Measurements from ENCODE around the gene MGAT4B.
A peak's percentile ranks its signal among the peaks of the same experiment; 100 is the strongest.

MGAT4B gene

GRCh38 chr5:179825655-179826182 lies 19.1 kb upstream of the MGAT4B start:
- DNase-seq (ENCODE audit: low spot score) = peak; percentile 8

- no peak for DNase-seq (ENCODE audit: low spot score)
Measured at GRCh38 chr5:179824745-179825112, 18.1 kb upstream of the MGAT4B start.

- peak; percentile 9 for DNase-seq (ENCODE audit: low spot score)
Measured at GRCh38 chr5:179823937-179824744, 17.5 kb upstream of the MGAT4B start.

GRCh38 chr5:179822444-179822990 lies 15.9 kb upstream of the MGAT4B start:
- DNase-seq (ENCODE audit: low spot score) = peak; percentile 43

GRCh38 chr5:179822059-179822432 lies 15.4 kb upstream of the MGAT4B start:
- no peak for DNase-seq (ENCODE audit: low spot score)

GRCh38 chr5:179821298-179822058 lies 14.8 kb upstream of the MGAT4B start:
- DNase-seq (ENCODE audit: low spot score) = peak; percentile 95

- peak; percentile 87 for DNase-seq (ENCODE audit: low spot score)
Measured at GRCh38 chr5:179820483-179821297, 14.0 kb upstream of the MGAT4B start, which contains the start of gene SQSTM1. Gene SQSTM1 (plus strand): TSS chr5:179820905. CDS start chr5:179820937, 32 bp downstream.

GRCh38 chr5:179820127-179820482 lies 13.4 kb upstream of the MGAT4B start:
- DNase-seq (ENCODE audit: low spot score) = no peak

GRCh38 chr5:179819296-179820126 lies 12.8 kb upstream of the MGAT4B start:
- peak; percentile 70 for DNase-seq (ENCODE audit: low spot score)

- peak; percentile 82 for DNase-seq (ENCODE audit: low spot score)
Measured at GRCh38 chr5:179818746-179819295, 12.2 kb upstream of the MGAT4B start.

- peak; percentile 27 for DNase-seq (ENCODE audit: low spot score)
Measured at GRCh38 chr5:179817890-179818745, 11.5 kb upstream of the MGAT4B start.

GRCh38 chr5:179817470-179817840 lies 10.8 kb upstream of the MGAT4B start:
- DNase-seq (ENCODE audit: low spot score) = no peak

- peak; percentile 23 for DNase-seq (ENCODE audit: low spot score)
Measured at GRCh38 chr5:179816796-179817469, 10.3 kb upstream of the MGAT4B start.

- no peak for DNase-seq (ENCODE audit: low spot score)
Measured at GRCh38 chr5:179816401-179816795, 9.7 kb upstream of the MGAT4B start.

GRCh38 chr5:179815491-179816249 lies 9.0 kb upstream of the MGAT4B start:
- no peak for DNase-seq (ENCODE audit: low spot score)

GRCh38 chr5:179814090-179814489 lies 7.4 kb upstream of the MGAT4B start:
- DNase-seq (ENCODE audit: low spot score) = no peak

GRCh38 chr5:179812997-179813607 lies 6.4 kb upstream of the MGAT4B start:
- DNase-seq (ENCODE audit: low spot score) = no peak
